Neutrophil (primary cell): ENCODE results near the gene PAN2.
A peak's percentile ranks its signal among the peaks of the same experiment; 100 is the strongest.
"Not testable (repeated sequence)": the region's sequence is repeated elsewhere in the genome, so short reads cannot be mapped to it uniquely, and the experiment has no call there.

Experiments
- H3K27ac ChIP-seq: fragments of 200-600 bp; sonication (generic); 2 replicates; pipeline ENCODE4 v1.5.1; 2016; ENCODE audit warnings: mild to moderate bottlenecking, moderate library complexity
- H3K27me3 ChIP-seq: fragments of 200-600 bp; sonication (generic); 2 replicates; pipeline ENCODE4 v1.6.0; 2016; ENCODE audit warnings: mild to moderate bottlenecking
- H3K36me3 ChIP-seq: fragments of 200-600 bp; sonication (generic); 2 replicates; pipeline ENCODE4 v1.5.1; 2017
- H3K4me1 ChIP-seq, 2 experiments: fragments of 200-600 bp in 1 of 2; sonication (generic) in 1 of 2; 1 replicate in 1 of 2; 2 replicates in 1 of 2; pipeline versions ENCODE4 v1.5.1 to v1.6.1; 2013 to 2016; ENCODE audit warnings: low read depth in 1 of 2, low read length in 1 of 2, mild to moderate bottlenecking in 1 of 2, moderate library complexity in 1 of 2; ENCODE audit not compliant: control insufficient read depth in 1 of 2, insufficient read depth in 1 of 2
- H3K4me3 ChIP-seq, 2 experiments: fragments of 200-600 bp in 1 of 2; sonication (generic) in 1 of 2; 1 replicate in 1 of 2; 2 replicates in 1 of 2; pipeline ENCODE4 v1.5.1; 2013 to 2016; ENCODE audit warnings: low read depth in 1 of 2, low read length in 1 of 2, mild to moderate bottlenecking in 1 of 2, moderate library complexity in 1 of 2
- H3K9me3 ChIP-seq: fragments of 200-600 bp; sonication (generic); 2 replicates; pipeline ENCODE4 v1.5.1; 2016
- CTCF ChIP-seq: fragments of 200-600 bp; sonication (generic); IDR thresholded peaks from 2 replicates; pipeline ENCODE4 v1.5.1; 2016; ENCODE audit warnings: antibody characterized with exemption

PAN2 gene

GRCh38 chr12:56338308-56339157 is 4.7 kb upstream of the PAN2 start, which contains the start of gene IL23A:
Gene IL23A, plus strand, starts transcription at chr12:56338884. Its CDS starts 161 bp downstream, at chr12:56339045.
- H3K27me3 ChIP-seq, result no peaks in the 10 kb centered on the region
- no peaks in the 10 kb centered on the region for H3K9me3 ChIP-seq
- peak within 1 kb of the TSS; percentile 59 for H3K27ac ChIP-seq
- H3K4me3 ChIP-seq, result no peak within 1 kb of the TSS
- peaks cover 21 to 24% of the 10 kb centered on the region in 2 experiments for H3K4me1 ChIP-seq
- no peak for TF ChIP-seq CTCF
- H3K36me3 ChIP-seq, result peaks cover 27% of the 10 kb centered on the region

- Histone ChIP-seq H3K4me1 (peaks cover 28% of the 10 kb centered on the region in 2 experiments), H3K36me3 (peaks cover 19% of the 10 kb centered on the region), H3K27ac (peak overlapping the region; percentile 59), H3K9me3 (no peaks in the 10 kb centered on the region), H3K27me3 (no peaks in the 10 kb centered on the region), H3K4me3 (no peak overlapping the region)
- TF ChIP-seq CTCF, result no peak
These were observed 4.0 kb upstream of the PAN2 start for GRCh38 chr12:56337753-56338251.

GRCh38 chr12:56336361-56337167 is 2.8 kb upstream of the PAN2 start:
- peaks cover 7% of the 10 kb centered on the region for H3K36me3 ChIP-seq
- H3K4me1 ChIP-seq, result peaks cover 28% of the 10 kb centered on the region in 2 experiments
- H3K9me3 ChIP-seq, result no peaks in the 10 kb centered on the region
- no peak overlapping the region for H3K27ac ChIP-seq
- no peak overlapping the region for H3K4me3 ChIP-seq
- no peaks in the 10 kb centered on the region for H3K27me3 ChIP-seq
- no peak for TF ChIP-seq CTCF

GRCh38 chr12:56335527-56335926 is 1.7 kb upstream of the PAN2 start:
- H3K4me3 ChIP-seq, H3K27ac ChIP-seq, H3K36me3 ChIP-seq, H3K27me3 ChIP-seq, H3K9me3 ChIP-seq: not testable (repeated sequence)
- H3K4me1 ChIP-seq, result peaks cover 28% of the 10 kb centered on the region in 2 experiments

- Histone ChIP-seq H3K27me3 (no peaks in the 10 kb centered on the region), H3K4me3 (peak overlapping the region; percentile 75 to 90), H3K9me3 (no peaks in the 10 kb centered on the region), H3K4me1 (peaks cover 28% of the 10 kb centered on the region in 2 experiments), H3K36me3 (no peaks in the 10 kb centered on the region), H3K27ac (peak overlapping the region; percentile 87)
- no peak for TF ChIP-seq CTCF
These were observed 642 bp upstream of the PAN2 start for GRCh38 chr12:56334490-56334793.
